ENCODE measurements around the gene DTX1. TPM values are rescaled to one million over a fixed set of nuclear protein-coding genes. Genes with fewer than 3 reads are reported as not detected.
"Not testable (repeated sequence)": the region's sequence is repeated elsewhere in the genome, so short reads cannot be mapped to it uniquely, and the experiment has no call there.

DTX1 gene
- total RNA-seq, 1 donor from 2014 or later, result 1.5 TPM

- no peaks in the 10 kb centered on the region for H3K36me3 ChIP-seq
- no peaks in the 10 kb centered on the region for H3K9me3 ChIP-seq (replicated peaks)
- H3K27ac ChIP-seq (replicated peaks), result no peak overlapping the region
- peaks cover 56% of the 10 kb centered on the region for H3K27me3 ChIP-seq (ENCODE audit: low read depth)
- peaks cover 13% of the 10 kb centered on the region for H3K4me1 ChIP-seq
- DNase-seq, result no peak
- TF ChIP-seq CTCF (IDR thresholded peaks at IDR 0.05; ENCODE audit: borderline replicate concordance), result no peak
- no peak overlapping the region for H3K4me3 ChIP-seq
- intact Hi-C loops (cut with micrococcal nuclease), result no loop called here
These were observed 81.6 kb downstream of the DTX1 start for GRCh38 chr12:113137861-113138783.

- Histone ChIP-seq H3K36me3 (no peaks in the 10 kb centered on the region), H3K4me1 (peaks cover 13% of the 10 kb centered on the region), H3K27me3 (ENCODE audit: low read depth) (peaks cover 56% of the 10 kb centered on the region), H3K27ac (replicated peaks) (no peak overlapping the region), H3K4me3 (no peak overlapping the region), H3K9me3 (replicated peaks) (no peaks in the 10 kb centered on the region)
- no peak for TF ChIP-seq CTCF (IDR thresholded peaks at IDR 0.05; ENCODE audit: borderline replicate concordance)
- no peak for DNase-seq
- intact Hi-C loops (cut with micrococcal nuclease), result no loop called here
These were observed 82.3 kb downstream of the DTX1 start for GRCh38 chr12:113138826-113139225.

- Histone ChIP-seq H3K9me3 (replicated peaks) (no peaks in the 10 kb centered on the region), H3K4me1 (peaks cover 11% of the 10 kb centered on the region), H3K4me3 (no peak overlapping the region), H3K36me3 (no peaks in the 10 kb centered on the region), H3K27ac (replicated peaks) (no peak overlapping the region), H3K27me3 (ENCODE audit: low read depth) (peaks cover 52% of the 10 kb centered on the region)
- no peak for DNase-seq
- intact Hi-C loops (cut with micrococcal nuclease), result no loop called here
- TF ChIP-seq CTCF (IDR thresholded peaks at IDR 0.05; ENCODE audit: borderline replicate concordance), result no peak
These were observed 84.2 kb downstream of the DTX1 start for GRCh38 chr12:113140706-113141105.

- H3K9me3 ChIP-seq (replicated peaks); H3K27ac ChIP-seq (replicated peaks); DNase-seq; H3K4me3 ChIP-seq; H3K4me1 ChIP-seq; H3K36me3 ChIP-seq; intact Hi-C loops (cut with micrococcal nuclease): not testable (repeated sequence)
- H3K27me3 ChIP-seq (ENCODE audit: low read depth), result peaks cover 47% of the 10 kb centered on the region
These were observed 85.2 kb downstream of the DTX1 start for GRCh38 chr12:113141716-113142115.

GRCh38 chr12:113142173-113142885 lies 85.8 kb downstream of the DTX1 start:
- H3K4me3 ChIP-seq, result no peak overlapping the region
- peaks cover 6% of the 10 kb centered on the region for H3K4me1 ChIP-seq
- peak; percentile 44 for DNase-seq
- H3K27me3 ChIP-seq (ENCODE audit: low read depth), result peaks cover 45% of the 10 kb centered on the region
- no peaks in the 10 kb centered on the region for H3K36me3 ChIP-seq
- intact Hi-C loops (cut with micrococcal nuclease), result no loop called here
- no peak for TF ChIP-seq CTCF (IDR thresholded peaks at IDR 0.05; ENCODE audit: borderline replicate concordance)
- H3K27ac ChIP-seq (replicated peaks), result peak overlapping the region; percentile 52
- H3K9me3 ChIP-seq (replicated peaks), result no peaks in the 10 kb centered on the region

Data from left ventricle myocardium inferior (tissue), 1 donor.